HG03439 (cell line): ENCODE results near the gene VSIG10L.

Experiments used
- ATAC-seq: cut with Tn5 transposase; IDR thresholded peaks from one replicate; pipeline ENCODE4 v1.9.1; 2021; ENCODE audit warnings: mild to moderate bottlenecking, moderate library complexity; ENCODE audit not compliant: unreplicated experiment

VSIG10L gene

GRCh38 chr19:51318687-51319648 is 23.0 kb downstream of the VSIG10L start:
- ATAC-seq: no peak

DNA sequence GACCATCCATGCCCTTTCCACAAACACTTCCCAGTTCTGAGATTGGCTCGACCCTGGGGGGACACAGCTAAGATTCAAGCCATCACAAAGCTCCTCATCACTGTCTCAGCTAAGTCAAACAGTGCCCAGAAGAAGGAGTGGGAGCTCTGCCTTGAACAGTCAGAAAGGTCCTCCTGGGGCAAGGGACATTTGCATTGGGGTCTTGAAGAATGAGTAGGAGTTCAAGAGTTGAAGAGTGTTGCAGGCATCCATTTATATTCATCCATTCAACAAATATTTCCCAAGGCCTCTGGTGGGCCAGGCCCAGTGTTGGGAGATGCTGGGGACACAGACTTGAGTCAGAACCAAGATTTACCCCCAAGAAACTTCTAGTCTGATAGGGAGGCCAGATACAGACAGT is 24.0 kb downstream of the VSIG10L start:
- no peak for ATAC-seq

GRCh38 chr19:51317376-51317775 is 24.6 kb downstream of the VSIG10L start:
- no peak for ATAC-seq

- no peak for ATAC-seq
Observed at GRCh38 chr19:51316688-51317087, 25.3 kb downstream of the VSIG10L start.

DNA sequence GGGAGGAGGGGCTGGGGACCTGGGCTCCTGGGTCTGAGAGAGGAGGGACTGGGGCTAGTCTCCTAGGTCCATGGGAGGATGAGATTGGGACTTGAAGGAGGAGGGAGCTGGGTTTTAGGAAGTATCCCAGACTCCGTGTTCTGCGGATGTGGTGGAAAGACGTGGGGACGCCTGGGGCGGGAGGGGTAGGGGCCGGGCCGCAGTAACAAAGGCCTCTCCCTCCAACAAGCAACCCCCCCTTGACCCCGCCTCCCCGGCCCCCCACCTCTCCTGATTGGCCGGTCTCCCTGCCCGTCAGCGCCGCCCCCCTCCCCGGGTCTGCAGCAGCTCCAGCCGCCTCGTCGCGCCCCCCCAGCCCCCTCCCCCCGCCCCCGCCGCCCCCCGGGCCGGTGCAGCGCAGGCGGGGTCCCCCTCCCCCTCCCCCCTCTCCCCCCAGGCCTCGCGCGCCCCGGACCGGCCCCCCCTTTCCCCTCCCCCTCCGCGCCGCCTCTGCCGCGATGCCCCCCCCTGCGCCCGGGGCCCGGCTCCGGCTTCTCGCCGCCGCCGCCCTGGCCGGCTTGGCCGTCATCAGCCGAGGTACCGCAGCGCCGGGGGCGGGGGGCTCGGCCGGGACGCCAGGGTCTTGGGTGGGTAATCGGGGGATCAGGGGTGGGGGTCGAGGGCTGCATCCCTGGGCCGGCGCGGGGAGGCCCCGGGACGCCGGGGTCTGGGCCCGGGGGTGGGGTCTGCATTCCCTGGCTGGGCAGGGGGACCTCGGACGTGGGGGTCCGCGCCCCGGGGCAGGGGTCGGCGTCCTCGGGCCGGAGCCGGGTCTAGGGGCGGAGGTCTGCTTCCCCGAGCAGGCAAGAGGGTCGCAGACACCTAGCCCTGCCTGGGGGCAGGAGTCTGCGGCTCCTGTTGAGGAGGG is 30.3 kb downstream of the VSIG10L start, which contains the start of gene IGLON5:
TSS of gene IGLON5 (plus strand) at position 294 of the 907 bp plus-strand sequence. CDS start at position 498, 204 bp downstream.
- ATAC-seq: no peak

GRCh38 chr19:51305479-51305878 is 36.5 kb downstream of the VSIG10L start:
- no peak for ATAC-seq

GRCh38 chr19:51301266-51301665 is 40.7 kb downstream of the VSIG10L start:
- no peak for ATAC-seq

GRCh38 chr19:51297406-51297805 is 44.5 kb downstream of the VSIG10L start:
- ATAC-seq: no peak

DNA sequence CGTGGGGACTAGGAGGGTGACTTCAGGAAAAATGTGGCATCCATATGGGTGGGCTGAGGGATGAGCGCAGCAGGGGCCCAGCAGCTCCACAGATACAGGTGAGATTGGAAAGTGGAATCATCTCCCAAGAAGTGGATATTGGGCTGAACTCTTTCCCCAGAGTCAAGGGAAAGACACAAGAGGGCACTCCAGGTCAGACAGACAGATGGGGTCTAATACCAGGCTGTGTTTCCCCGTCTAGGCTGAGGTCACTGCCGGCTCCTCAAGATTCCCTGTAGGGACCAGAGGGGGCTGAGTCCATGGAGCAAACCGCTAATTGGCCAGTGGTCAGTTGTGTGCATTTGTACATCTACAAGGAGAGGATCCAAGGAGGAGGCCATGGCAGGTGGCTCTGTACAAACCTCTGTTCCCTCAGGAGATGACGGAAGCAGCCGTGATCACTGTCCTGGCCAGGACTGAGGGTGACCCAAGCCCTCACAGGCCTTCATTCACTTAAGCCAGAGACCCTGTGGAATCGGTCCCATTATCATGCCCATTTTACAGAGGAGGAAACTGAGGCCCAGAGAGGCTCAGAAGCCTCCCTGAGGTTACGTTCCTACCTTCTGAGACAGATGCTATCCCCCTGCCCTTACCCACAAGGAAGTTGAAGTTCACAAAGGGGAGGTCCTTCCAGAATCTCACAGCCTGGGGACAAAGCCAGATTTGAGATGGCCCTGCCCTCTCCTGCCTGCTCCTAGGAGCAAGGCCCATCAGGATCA is 45.4 kb downstream of the VSIG10L start:
- ATAC-seq: no peak

DNA sequence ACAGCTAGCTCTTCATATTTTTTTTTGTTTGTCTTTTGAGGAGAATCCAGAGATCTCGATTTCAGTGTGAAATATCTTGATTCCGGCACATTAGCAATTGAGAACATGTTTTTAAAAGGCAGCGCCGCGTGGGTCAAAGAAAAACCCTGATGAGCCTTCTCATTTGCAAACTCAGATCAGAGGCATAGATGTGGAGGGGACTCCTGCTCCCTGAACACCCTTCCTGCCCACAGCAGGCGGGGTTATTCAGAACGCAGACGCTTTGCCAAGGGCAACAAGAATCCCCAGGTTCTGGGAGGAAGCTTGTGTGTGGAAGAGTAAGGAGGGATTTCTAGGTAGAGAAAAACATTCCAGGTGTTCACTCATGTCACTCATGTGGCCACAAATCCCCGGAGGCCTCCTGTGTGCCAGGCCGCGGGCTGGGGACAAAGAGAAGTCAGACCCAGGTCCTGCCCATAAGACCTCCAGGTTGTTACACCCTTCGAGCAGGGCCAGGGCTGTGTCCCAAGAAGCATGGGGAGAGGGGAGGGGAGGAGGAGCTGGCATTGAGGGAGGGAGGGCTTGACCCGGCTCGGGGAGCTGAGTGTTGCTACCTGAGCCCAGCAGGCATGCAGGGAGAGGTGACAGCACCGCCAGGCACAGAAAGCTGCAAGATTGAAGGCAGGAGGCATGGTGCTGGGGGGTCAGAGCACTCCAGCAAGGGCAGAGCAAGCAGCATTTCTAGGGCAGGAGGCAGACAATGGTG is 46.4 kb downstream of the VSIG10L start:
- no peak for ATAC-seq

DNA sequence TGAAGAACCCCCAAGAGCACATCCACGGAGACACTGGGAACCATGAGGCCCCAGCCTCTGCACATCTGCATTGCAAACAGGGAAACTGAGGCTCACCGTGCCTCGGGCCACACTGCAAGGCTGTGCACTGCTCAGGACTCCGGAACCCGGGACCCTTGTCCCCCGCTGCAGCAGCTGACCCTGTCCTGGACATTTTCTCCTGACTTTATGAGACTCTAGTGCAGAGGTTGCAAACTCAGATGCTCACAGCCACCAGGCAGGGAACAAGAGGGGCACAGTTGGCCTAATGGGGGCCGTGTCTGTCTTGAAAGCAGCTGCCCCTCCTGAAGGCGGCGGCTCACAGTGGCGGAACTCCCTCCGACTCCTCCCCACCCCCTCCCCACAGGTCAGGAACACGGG is 47.0 kb downstream of the VSIG10L start:
- no peak for ATAC-seq

DNA sequence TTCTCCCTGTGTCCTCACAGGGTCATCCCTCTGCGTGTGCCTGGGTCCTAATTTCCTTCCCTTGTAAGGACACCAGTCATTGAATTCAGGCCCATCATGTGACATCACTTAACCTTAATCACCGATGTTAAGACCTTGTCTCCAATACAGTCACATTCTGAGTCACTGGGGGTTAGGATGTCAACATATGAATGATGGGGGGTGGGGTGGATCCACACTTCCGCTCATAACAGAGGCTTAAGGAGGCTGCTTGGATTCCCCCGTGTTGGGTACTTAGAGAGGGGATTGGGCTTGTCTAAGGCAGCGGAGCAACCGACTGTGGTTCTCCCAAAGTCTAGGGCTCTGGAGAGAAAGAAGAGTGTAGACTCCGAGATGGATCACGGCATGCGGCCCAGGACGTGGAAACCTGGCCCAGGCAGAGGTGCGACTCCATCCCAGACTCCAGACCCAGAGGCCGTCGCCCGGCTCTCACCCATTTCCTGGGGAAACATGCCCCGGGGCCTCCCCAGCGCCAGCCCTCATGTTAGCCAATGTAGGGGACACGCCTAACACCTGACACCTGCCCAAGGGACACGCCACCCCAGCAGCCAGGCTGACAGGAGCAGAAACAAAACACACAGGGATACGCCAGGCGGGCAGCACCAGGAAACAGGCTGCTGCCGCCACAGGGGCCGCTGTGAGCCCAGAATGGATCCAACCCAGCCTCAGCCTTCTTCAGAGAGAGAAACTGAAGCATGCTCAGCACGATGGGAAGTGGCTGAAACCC is 47.5 kb downstream of the VSIG10L start:
- ATAC-seq: no peak

DNA sequence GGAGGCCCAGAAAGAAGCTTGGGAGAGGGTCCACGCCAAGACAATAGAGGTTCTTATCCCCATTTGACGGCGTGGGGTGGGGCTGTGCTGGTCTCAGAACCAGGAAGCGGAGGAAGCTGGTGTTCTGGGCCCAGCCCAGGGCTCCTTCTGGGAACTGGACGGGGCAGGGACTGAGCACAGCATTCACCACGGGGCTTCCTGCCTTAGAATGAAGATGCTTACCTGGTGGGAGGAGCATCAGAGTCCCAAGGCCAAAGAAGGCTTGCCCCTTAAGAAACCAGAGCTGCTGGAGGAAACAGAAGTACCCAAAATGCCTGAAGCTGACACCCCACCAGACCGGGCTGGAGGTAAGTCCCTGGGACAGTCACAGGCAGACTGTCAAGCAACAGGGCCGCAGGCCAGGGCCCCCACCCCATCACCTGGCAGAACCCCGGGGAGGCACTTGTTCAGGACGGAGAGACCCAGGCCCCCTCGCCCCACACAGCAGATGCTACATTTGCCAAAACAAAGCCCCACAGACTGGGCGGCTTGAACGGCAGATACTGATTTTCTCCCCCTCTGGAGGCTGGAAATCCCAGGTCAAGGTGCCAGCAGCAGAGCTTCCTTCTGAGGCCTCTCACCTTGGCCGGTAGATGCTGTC is 48.2 kb downstream of the VSIG10L start:
- no peak for ATAC-seq

DNA sequence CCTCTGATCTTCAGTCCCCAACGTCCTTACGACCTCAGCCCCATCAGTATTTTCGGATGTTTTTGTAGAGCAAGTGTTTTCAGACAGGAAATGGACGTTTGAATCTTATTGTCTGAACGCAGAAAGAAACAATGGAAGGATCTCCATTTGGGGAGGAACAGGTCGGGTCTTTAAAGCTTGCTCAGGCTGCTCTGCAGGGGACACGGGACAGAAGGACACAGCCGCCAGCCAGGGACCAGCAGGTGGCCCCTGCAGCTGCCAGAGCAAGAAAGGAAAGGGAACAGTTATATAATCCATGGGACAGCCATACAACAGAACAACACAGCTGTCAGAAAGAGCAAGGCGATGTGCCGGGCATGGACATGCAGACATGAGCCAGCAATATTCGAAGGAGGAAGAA is 49.0 kb downstream of the VSIG10L start:
- ATAC-seq: no peak

DNA sequence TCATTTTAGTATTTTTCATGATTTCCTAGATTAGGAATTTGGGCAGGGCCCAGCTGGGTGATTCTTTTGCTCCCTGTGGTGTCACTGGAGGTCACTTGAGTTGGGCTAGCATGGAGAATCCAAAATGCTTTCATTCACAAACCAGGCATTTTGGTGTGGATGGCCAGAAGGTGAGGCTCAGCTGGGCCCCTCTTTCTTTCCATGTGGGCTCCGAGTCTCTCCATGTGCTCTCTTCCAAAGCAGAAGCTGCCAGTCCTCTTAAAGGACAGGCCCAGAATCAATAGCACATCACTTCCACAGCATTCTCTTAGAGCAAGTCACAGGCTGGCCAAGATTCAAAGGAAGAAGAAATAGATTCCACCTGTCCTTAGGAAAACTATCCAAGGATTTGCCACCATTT is 52.3 kb downstream of the VSIG10L start:
- no peak for ATAC-seq

- no peak for ATAC-seq
Observed at GRCh38 chr19:51285682-51286081, 56.3 kb downstream of the VSIG10L start.

DNA sequence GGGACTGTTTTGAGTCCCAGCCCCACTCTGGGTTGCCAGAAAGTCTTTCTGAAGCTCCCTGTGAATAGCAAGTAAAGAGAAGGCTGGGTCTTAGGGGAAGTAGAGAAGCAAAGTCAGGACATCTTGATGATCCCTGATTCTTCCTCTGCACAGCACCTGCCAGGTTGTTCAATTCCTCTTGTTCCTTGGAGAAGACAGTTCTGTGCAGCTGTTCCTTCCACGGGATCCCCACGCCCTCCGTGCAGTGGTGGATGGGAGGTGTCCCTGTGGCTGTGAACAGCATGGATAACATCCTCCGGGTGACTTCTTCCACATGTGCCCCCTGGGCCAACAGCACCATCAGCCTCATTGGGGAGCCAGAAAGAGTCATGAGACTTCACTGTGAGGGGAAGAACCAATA is 59.6 kb downstream of the VSIG10L start:
- ATAC-seq: no peak
